C4-2B (cell line): ENCODE measurements around the gene LIN28B.

Source experiments
- H3K27ac ChIP-seq: fragments of 450-650 bp; 2 replicates; pipeline ENCODE4 v1.5.1; 2017
- ZFX ChIP-seq: fragments of 450-650 bp; IDR thresholded peaks from 2 replicates; pipeline ENCODE4 v1.6.1; 2017
- TF ChIP-seq, protein P1 (sequence below): fragments of 450-650 bp; conservative IDR thresholded peaks from 2 replicates; pipeline ENCODE4 v1.5.1; 2017; ENCODE audit warnings: mild to moderate bottlenecking

LIN28B gene

DNA sequence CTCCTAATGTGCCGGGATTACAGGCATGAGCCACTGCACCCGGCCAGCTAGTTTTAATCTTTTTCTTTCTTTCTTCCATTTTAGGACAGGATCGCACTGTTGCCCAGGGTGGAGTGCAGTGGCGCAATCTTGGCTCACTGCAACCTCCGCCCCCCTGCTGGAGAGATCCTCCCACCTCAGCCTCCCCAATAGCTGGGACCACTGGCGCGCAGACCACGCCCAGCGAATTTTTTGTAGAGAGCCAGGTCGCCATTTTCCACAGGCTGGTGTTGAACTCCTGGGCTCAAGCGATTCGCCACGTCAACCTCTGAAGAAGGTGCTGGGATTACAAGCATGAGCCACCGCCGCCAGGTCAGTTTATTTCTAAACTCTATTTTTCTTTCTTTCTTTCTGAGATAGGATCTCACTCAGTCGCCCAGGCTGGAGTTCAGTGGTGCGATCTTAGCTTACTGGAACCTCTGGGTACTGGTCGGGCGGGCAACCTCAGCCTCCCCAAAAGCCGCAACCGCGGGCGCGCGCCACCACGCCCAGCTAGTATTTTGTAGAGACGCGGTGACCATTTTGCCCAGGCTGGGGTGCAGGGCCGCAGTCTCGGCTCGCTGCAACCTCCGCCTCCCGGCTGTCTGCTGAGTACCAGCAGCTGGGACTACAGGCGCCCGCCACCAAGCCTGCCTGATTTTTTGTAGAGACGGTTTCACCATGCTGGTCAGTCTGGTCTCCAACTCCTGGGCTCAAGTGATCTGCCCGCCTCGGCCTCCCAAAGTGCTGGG lies 20.0 kb upstream of the LIN28B start:
- no peak overlapping the region for H3K27ac ChIP-seq
- TF ChIP-seq ZFX, result no peak
- TF ChIP-seq, protein P1, sequence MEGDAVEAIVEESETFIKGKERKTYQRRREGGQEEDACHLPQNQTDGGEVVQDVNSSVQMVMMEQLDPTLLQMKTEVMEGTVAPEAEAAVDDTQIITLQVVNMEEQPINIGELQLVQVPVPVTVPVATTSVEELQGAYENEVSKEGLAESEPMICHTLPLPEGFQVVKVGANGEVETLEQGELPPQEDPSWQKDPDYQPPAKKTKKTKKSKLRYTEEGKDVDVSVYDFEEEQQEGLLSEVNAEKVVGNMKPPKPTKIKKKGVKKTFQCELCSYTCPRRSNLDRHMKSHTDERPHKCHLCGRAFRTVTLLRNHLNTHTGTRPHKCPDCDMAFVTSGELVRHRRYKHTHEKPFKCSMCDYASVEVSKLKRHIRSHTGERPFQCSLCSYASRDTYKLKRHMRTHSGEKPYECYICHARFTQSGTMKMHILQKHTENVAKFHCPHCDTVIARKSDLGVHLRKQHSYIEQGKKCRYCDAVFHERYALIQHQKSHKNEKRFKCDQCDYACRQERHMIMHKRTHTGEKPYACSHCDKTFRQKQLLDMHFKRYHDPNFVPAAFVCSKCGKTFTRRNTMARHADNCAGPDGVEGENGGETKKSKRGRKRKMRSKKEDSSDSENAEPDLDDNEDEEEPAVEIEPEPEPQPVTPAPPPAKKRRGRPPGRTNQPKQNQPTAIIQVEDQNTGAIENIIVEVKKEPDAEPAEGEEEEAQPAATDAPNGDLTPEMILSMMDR, result no peak

- H3K27ac ChIP-seq, result no peak overlapping the region
These were observed 16.5 kb upstream of the LIN28B start for GRCh38 chr6:104940238-104940892.

DNA sequence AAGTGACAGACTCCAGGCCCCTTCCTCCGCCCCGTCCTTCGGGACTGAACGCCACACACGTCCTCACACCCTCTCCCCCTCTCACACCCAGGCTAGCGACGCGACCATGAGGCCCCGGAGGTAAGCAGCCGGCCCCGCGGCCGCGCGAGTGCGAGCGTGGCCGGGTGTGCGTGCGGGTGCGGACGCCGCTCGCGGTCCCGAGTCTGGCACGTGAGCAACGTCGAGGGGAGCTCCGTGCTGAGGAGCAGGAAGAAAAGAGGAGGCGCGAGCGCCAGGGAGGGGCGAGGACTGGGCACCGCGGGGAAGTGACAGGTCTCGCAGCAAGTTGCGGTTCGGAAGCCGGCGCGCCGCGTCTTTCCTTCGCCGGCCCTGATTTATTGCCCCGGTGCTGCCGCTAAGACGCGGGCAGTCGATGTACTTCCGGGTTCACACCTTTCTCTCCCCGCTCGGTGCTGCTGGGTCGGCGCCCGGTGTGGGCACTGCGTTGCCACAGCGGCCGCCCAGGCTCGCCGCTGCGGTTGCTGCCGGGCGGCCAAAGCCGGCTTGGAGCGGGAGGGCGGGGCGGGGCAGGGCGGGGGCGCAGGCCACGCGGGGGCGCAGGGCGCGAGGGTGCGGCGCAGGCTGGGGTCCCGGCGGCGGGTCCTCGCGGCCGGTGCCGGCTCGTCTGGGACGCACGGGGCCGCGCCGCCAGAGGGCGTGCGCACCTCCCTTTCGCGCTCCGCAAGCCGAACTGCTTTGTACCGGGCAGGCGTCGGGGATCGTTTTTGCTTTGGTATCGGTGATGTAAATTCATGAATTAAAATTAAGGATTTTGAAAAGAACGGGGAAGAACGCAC lies 15.8 kb upstream of the LIN28B start:
- H3K27ac ChIP-seq, result no peak overlapping the region

More at GRCh38 chr6:104940238-104940892, 16.5 kb upstream of the LIN28B start:
- TF ChIP-seq, protein P1, result no peak
- no peak for TF ChIP-seq ZFX

DNA sequence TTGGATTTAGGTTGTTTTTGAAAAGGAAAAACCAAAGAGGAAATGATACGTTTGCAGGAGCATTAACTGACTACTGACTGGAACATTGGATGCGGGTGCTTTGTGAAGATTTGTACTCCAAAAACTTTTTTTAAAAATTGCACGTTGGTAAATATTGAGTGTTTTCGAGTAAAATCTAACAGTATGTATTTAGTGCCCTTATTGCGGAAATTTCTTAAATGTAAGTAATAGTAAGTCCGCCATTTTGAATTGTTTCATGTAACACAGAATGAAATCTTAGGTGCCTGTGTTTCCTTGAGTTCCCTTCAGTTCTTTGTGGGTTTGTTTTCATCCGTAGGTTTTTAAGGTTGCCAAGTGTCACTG lies 15.2 kb upstream of the LIN28B start:
- TF ChIP-seq, protein P1, result peak; percentile 69
- TF ChIP-seq ZFX, result no peak

More for the DNA sequence above, 15.8 kb upstream of the LIN28B start:
- no peak for TF ChIP-seq ZFX
- TF ChIP-seq, protein P1, result peak; percentile 90

GRCh38 chr6:104943781-104944180 lies 13.1 kb upstream of the LIN28B start:
- H3K27ac ChIP-seq, result no peak overlapping the region
- no peak for TF ChIP-seq ZFX
- TF ChIP-seq, protein P1, result no peak

More for the DNA sequence above, 15.2 kb upstream of the LIN28B start:
- no peak overlapping the region for H3K27ac ChIP-seq

DNA sequence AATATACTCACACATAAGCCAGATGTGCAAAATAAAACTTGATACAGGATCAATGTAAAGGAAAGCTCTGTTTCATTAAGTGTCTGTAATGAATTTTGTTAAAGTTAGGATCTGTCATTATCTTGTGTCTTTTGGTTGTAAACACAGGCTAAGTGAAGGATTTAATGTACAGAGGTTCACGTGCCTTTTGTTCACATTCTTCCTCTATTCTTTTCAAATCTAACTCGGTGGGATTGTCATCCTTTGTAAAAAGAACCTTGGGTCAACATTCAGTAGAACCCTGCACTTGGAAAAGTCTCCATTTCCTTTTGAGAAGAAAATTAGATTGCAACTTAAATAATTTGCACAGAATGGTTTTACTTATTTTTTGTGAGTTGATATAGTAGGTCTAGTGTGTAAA lies 7.7 kb upstream of the LIN28B start:
- TF ChIP-seq, protein P1, result no peak
- no peak for TF ChIP-seq ZFX
- no peak overlapping the region for H3K27ac ChIP-seq
